GM23248 (cell line): ENCODE data around the gene AGAP1.

Experiments
- EZH2 ChIP-seq: fragments of 200-600 bp; sonication (generic); IDR thresholded peaks from 2 replicates; pipeline ENCODE4 v1.6.1; 2018; ENCODE audit warnings: antibody characterized with exemption, mild to moderate bottlenecking; ENCODE audit not compliant: insufficient read depth, poor library complexity, severe bottlenecking
- EZH2phosphoT487 ChIP-seq: fragments of 200-600 bp; sonication (generic); IDR thresholded peaks from 2 replicates; pipeline ENCODE4 v1.6.1; 2018; ENCODE audit warnings: antibody characterized with exemption, moderate library complexity, mild to moderate bottlenecking, low read depth; ENCODE audit not compliant: insufficient read depth

- no peak for TF ChIP-seq EZH2
- TF ChIP-seq EZH2phosphoT487 = no peak
These were observed 684.4 kb downstream of the AGAP1 start for GRCh38 chr2:236177967-236178889.
